Measurements from ENCODE around the gene SPATA9. TPM values are rescaled to one million over a fixed set of nuclear protein-coding genes. Genes with fewer than 3 reads are reported as not detected.

The SPATA9 gene
- total RNA-seq, 1 experiment from 2014 or later, result not detected

- no TSS peak for BruUV-seq (replicated peaks)
- H3K27me3 ChIP-seq (ENCODE audit: insufficient read depth, low read length), result no peaks in the 10 kb centered on the region
- H3K9ac ChIP-seq (ENCODE audit: low read length), result no peak overlapping the region
- H3K79me2 ChIP-seq (ENCODE audit: insufficient read depth, low read length), result no peaks in the 10 kb centered on the region
- no peak overlapping the region for H3K27ac ChIP-seq (ENCODE audit: low read depth, low read length)
- no peaks in the 10 kb centered on the region for H3K9me3 ChIP-seq (ENCODE audit: control insufficient read depth in 1 of 2, insufficient read depth in 1 of 2, low read depth in 1 of 2, low read length in 2 of 2)
- no peak overlapping the region for H3K4me2 ChIP-seq (ENCODE audit: low read length)
- TF ChIP-seq EZH2phosphoT487 (IDR thresholded peaks at IDR 0.05; ENCODE audit: borderline replicate concordance), result no peak
- no peak for TF ChIP-seq EZH2 (IDR thresholded peaks at IDR 0.05)
- no peak for TF ChIP-seq ATF3 (IDR thresholded peaks at IDR 0.05)
- no peak for TF ChIP-seq SP1 (IDR thresholded peaks at IDR 0.05; ENCODE audit: low read depth)
- TF ChIP-seq ELF1 (IDR thresholded peaks at IDR 0.05; ENCODE audit: borderline replicate concordance, low read depth), result no peak
- no peak for TF ChIP-seq ZNF274 (IDR thresholded peaks at IDR 0.05; ENCODE audit: low read depth, low read length)
- TF ChIP-seq ZBTB33 (IDR thresholded peaks at IDR 0.05; ENCODE audit: extremely low read depth, insufficient replicate concordance, low read length), result no peak
- TF ChIP-seq MAX (IDR thresholded peaks at IDR 0.05), result no peak
- TF ChIP-seq POLR2AphosphoS5 (IDR thresholded peaks at IDR 0.05; ENCODE audit: low read depth, low read length), result no peak
- no peak for TF ChIP-seq EGR1 (IDR thresholded peaks at IDR 0.05; ENCODE audit: low read depth)
- no peak for TF ChIP-seq FOSL1 (IDR thresholded peaks at IDR 0.05; ENCODE audit: low read depth)
- TF ChIP-seq RAD21 (IDR thresholded peaks at IDR 0.05; ENCODE audit: low read depth), result no peak
- intact Hi-C loops (cut with micrococcal nuclease), result no loop called here
- H3K9me2 ChIP-seq (ENCODE audit: insufficient read depth), result no peaks in the 10 kb centered on the region; the same call in 1 of the 2 replicates
- RAD21 ChIA-PET (ENCODE audit: low non-redundant PET in 1 of 2, low total read pairs in 2 of 2, uncharacterized antibody in 2 of 2, unreplicated experiment in 2 of 2), result no interaction called here
- no peak overlapping the region for H2AFZ ChIP-seq (ENCODE audit: low read depth, low read length, poor library complexity, severe bottlenecking)
- CTCF ChIA-PET, result no interaction called here
- ATAC-seq, result no peak
- H4K20me1 ChIP-seq (ENCODE audit: insufficient read depth), result no peaks in the 10 kb centered on the region
- POLR2A ChIA-PET, result no interaction called here
- no peaks in the 10 kb centered on the region for H3K4me1 ChIP-seq (ENCODE audit: control insufficient read depth in 1 of 2, insufficient read depth in 2 of 2, low read length in 2 of 2)
- no peaks in the 10 kb centered on the region for H3K36me3 ChIP-seq (ENCODE audit: control insufficient read depth in 1 of 2, insufficient read depth in 2 of 2, low read length in 2 of 2)
- no peak for DNase-seq (ENCODE audit: low read depth, low spot score)
- no peak overlapping the region for H3K4me3 ChIP-seq (replicated peaks in 1 of 2; ENCODE audit: low read depth in 1 of 2, low read length in 2 of 2)
These were observed 58.4 kb downstream of the SPATA9 start for GRCh38 chr5:95624368-95624767.

Measured in HCT116 (cell line).